Stimulated activated CD8-positive, alpha-beta memory T cell treated with anti-CD3 and anti-CD28 coated beads, Interleukin-12 subunit alpha, Interleukin-12 subunit beta, amount 100 ng/mL, for 1 hour (primary cell): Measurements from ENCODE around the gene XCL2.

Source experiments
- DNase-seq: peaks from one replicate; pipeline ENCODE4 v3.0.0-alpha.2; 2020; ENCODE audit warnings: low read depth

Gene XCL2

DNA sequence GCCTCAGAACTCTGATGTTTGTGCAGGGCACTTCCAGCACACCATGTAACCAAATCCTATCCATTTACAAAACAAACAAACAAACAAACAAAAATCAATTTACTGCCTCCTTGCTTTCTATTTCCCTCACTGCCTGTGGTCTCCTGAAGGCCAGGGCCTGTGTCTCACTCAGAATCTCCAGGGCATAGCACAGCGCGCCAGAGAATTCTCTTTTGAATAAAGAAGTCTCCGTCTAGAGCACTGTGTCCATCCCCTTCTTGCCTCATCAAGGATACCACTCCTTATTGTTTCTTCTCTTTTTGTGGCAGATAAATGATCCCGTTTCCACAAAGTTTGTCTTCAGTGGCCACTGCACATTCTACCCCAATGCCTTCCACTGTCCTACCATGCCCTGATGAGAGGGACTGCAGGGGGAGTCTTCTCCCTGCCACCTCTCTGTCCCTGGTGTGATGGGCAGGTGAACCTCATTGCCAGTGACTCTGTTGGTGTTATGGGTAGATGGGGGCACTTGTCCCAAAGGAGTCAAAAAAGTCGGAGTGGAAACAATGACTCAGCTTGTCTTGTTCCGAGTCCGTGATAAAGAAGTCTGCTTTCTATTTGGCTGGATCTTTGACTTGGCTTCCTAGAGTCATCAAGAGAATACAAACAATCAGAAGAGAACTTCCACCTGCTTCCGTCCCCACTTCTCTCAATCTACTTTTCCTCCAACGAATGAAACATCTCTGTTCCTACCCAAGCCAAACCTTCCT is 30.0 kb downstream of the XCL2 start:
- no peak for DNase-seq

- no peak for DNase-seq
These were observed 30.8 kb downstream of the XCL2 start for GRCh38 chr1:168512864-168513595.

DNA sequence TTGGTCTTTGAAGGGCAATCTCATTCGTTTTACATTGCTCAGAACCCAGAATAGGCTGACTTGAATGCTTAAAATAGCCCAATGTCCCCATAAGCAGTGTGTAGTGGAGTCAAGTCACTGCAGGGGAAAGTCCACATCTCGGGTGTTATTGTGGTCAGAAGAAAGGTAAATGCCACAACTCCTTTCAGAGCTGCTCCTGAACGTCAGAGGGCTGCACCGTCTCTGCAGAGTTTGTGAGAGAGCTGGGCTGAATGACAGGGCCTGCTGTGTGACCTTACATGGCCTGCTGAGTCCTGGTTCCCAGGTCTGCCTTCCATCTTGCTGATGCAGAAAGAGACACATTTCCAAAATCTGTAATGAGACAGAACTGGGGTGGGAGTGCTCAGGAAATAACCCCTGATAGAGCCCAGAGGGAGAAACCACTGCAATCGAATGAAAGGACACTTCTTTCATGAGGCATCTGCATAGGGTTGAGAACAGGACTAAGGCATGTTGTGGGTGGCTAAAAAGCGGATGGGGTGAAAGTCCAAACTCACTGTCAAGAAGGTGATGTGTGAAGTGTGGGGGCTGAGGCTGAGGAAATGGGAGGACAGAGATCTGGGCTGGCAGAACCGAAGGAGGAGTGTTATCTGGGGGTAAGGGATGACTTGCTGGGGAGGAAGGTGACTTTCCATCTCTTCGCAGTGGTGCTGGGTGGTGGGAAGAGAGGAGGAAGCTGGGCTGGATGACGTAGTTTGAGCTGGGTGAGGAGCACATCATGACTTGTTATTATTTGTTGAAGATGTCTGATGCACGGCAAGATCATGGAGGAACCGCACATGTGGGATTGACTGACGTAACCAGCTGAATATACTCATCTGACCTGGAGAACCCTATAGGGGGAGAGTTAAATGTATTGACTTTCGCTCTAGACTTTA is 33.7 kb downstream of the XCL2 start:
- DNase-seq = no peak

DNA sequence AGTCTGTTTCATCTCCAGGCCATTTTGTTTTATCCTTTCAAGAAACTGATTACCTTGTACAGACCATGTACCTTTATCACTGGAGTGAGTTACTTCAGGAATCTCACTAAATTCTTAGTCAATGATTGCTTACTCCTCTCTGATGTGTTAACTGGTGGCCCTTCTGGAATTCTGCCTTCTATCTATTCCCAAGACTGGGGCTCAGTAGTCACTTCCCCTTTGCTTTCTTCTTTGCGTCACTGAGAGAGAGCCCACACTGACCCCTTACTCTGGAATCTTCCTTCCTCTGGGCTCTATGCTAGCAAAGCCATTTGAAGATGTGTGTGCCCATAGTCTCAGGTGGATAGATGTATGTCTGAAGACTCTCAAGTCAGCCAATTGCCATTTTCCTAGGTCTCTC is 34.6 kb downstream of the XCL2 start:
- DNase-seq = no peak

DNA sequence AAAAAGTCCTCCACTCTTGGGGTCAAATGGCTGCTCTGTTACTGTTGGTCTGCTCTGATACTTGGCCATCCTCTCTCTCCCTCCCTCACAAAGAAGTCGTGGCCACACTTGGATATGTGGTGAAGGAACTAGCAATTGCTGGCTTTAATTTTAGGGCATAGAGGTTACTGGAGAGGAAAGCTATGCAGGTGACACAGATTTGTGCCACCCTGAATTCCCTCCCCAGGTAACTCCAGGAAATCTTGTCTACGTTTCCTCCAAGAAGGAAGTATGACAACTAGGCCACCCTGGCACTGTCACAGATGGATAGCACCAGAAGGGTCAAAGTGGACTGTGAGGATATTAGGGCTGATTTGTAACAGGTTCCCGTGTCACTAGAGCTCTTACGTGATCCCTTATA is 36.0 kb downstream of the XCL2 start:
- DNase-seq = no peak

DNA sequence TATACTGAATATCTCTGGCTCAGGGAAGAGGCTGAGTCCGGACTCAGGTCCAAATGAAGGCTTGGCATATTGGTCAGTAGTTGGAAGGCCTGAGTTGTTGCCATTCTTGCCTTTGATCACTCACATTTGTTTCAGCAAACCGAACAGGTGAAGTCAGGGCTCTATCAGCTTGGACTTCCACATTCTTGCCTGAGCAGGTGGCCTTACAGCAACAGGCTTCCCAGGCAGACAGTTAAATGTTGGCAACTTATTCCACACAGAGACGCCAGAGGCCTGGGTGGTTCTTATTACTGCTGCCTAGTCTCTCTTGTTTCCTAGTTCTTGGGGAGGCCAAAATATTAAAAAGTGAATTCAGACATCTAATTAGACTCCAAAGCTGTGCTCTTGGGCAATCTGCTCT is 36.6 kb downstream of the XCL2 start:
- no peak for DNase-seq

- DNase-seq = no peak
These were observed 37.5 kb downstream of the XCL2 start for GRCh38 chr1:168506204-168506819.

- no peak for DNase-seq
These were observed 38.8 kb downstream of the XCL2 start for GRCh38 chr1:168505006-168505405.

GRCh38 chr1:168504064-168504837 is 39.5 kb downstream of the XCL2 start:
- DNase-seq = no peak

DNA sequence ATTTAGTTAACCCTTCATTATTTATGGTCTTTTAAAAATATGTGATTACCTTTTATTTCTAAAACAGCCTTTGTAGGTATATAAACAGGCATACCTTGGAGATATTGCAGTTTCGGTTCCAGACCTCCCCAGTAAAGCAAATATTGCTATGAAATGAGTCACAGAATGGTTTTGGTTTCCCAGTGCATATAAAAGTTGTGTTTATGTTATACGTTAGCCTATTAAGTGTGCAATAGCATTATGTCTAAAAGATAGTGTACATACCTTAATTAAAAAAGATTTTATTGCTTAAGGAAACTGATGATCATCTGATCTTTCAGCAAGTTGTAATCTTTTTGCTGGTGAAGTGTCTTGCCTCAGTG is 44.1 kb downstream of the XCL2 start:
- DNase-seq = no peak

DNA sequence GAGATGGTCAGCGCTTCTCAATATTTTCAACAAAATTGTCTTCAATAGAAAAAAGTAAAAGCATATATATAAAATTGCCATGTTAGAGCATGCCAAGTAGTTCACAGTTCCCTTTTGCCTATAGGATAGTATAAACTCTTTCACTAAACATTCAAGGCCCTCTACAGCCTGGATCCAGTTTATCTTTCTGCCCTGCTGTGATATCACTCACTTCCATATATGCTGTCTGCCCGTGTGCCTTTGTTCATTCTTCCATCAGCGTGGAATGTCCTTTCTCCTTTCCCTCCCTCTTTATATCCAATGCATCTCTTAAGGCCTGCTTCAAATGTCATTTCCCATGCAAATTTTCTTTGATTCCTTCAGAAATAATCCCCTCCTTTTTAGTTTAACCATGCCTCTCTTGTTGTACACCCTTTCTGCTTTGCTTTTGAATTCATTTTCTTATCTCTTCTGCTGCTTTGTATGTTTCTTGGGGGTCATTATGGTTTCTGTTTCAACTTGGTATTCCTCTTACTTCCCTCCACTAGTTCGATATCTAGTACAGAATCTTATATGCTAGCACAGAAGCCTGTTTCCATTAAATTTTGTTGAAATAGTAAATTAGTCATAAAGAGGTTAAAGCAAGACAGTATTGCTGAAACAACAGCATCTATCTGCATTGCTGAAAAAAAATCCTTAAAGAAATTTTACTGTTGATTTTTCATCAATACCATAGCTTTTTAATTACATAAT is 44.7 kb downstream of the XCL2 start:
- no peak for DNase-seq

DNA sequence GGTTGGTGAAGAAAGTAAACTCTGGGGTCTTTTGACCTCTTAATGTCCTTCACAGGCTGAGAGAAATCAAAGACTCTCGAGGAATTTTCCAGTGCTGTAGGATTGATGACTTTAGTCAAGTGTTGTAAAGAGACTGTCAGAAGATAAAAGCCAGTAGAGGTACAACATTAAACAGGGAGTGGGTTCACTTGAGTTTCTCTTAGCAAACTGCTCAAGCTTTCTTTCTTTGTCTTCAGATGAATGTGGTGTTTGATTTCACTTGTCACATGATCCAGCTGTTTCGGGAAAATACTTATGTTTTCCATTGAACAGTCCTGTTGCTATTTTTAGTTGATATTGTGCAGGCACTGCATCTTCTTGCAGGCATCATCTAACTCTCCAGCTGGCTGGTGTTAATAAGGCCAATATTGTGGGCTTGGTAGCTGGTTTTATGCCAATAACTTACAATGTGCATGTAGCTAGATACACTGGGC is 45.6 kb downstream of the XCL2 start:
- no peak for DNase-seq

- no peak for DNase-seq
These were observed 46.3 kb downstream of the XCL2 start for GRCh38 chr1:168497376-168497950.

GRCh38 chr1:168491527-168492164 is 52.2 kb downstream of the XCL2 start:
- no peak for DNase-seq
